Adipose tissue (tissue), 3 donors: ENCODE data around the gene ZNF727. TPM values are rescaled to one million over a fixed set of nuclear protein-coding genes. Genes with fewer than 3 reads are reported as not detected.
"Not testable (repeated sequence)": the region's sequence is repeated elsewhere in the genome, so short reads cannot be mapped to it uniquely, and the experiment has no call there.

Experiments
- H3K27ac ChIP-seq: one replicate; pipeline ENCODE4 v1.5.1; 2013; ENCODE audit warnings: low read depth, low read length
- WGBS, 3 donors: extraction: QIAGEN DNeasy Blood & Tissue Kit; methylation state at CpG; one replicate each; pipeline ENCODE4 v1.1.7; 2013; 5-methylcytosine and 5-hydroxymethylcytosine counted together
- polyA plus RNA-seq, 3 donors: library from polyadenylated mRNA; stranded (reverse); fragments of 200-250 nt; gene quantifications; one replicate each; pipeline ENCODE4 v1.2.3, GENCODE V29; 2013
- donor health status: healthy with polysubstance abuse.
- donor health status: Bipolar disorder and iron deficiency.
- donor health status: healthy.

The ZNF727 gene
- polyA plus RNA-seq, result 1 to 10 TPM in 1 of 3 donors, under 1 TPM in 2; 0.15 to 1.1 (median 0.70) TPM

- 3 to 8% (median 7%) methylated on average over 33 of the region's 33 CpGs for WGBS, 3 donors
- no peak within 1 kb of the TSS for H3K27ac ChIP-seq
Observed at GRCh38 chr7:64045301-64046040, at the start of gene ZNF727. Gene ZNF727, plus strand, starts transcription at chr7:64045434. Its CDS starts 188 bp downstream, at chr7:64045622.

- H3K27ac ChIP-seq, result no peak within 1 kb of the TSS
- 85 to 90% (median 89%) methylated on average over 10 of the region's 10 CpGs for WGBS, 3 donors
Observed at GRCh38 chr7:63998549-63998948, 46.7 kb upstream of the ZNF727 start, which contains the start of gene ZNF722. Gene ZNF722, plus strand, starts transcription at chr7:63998849. Its CDS starts 113 bp downstream, at chr7:63998962.

- 59 to 74% (median 73%) methylated on average over 2 of the region's 2 CpGs for WGBS, 3 donors
Observed at GRCh38 chr7:64015496-64015895, 29.7 kb upstream of the ZNF727 start.

GRCh38 chr7:64035388-64035787 is 9.8 kb upstream of the ZNF727 start:
- WGBS, 3 donors, result 63 to 80% (median 76%) methylated on average over 3 of the region's 3 CpGs
- no peak overlapping the region for H3K27ac ChIP-seq

More at GRCh38 chr7:64015496-64015895, 29.7 kb upstream of the ZNF727 start:
- not testable (repeated sequence) for H3K27ac ChIP-seq

- no peak overlapping the region for H3K27ac ChIP-seq
- 16 to 21% (median 20%) methylated on average over 21 of the region's 21 CpGs for WGBS, 3 donors
Observed at GRCh38 chr7:64037095-64037494, 8.1 kb upstream of the ZNF727 start.

- WGBS, 3 donors, result 11 to 29% (median 18%) methylated on average over 12 of the region's 12 CpGs
- H3K27ac ChIP-seq, result no peak overlapping the region
Observed at GRCh38 chr7:64046041-64046389, 781 bp downstream of the ZNF727 start.

GRCh38 chr7:64077837-64078698 is 32.8 kb downstream of the ZNF727 start:
- whole genome bisulfite sequencing, 3 donors, result 72 to 84% (median 80%) methylated on average over 3 of the region's 3 CpGs
- H3K27ac ChIP-seq, result not testable (repeated sequence)

GRCh38 chr7:64078699-64078994 is 33.4 kb downstream of the ZNF727 start:
- H3K27ac ChIP-seq, result no peak overlapping the region
- WGBS, 3 donors, result 85 to 96% (median 92%) methylated on average over 2 of the region's 2 CpGs

- 45 to 66% (median 51%) methylated on average over 3 of the region's 3 CpGs for WGBS, 3 donors
- no peak overlapping the region for H3K27ac ChIP-seq
Observed at GRCh38 chr7:64087501-64087900, 42.3 kb downstream of the ZNF727 start.

GRCh38 chr7:64088863-64089262 is 43.6 kb downstream of the ZNF727 start:
- 65 to 86% (median 81%) methylated on average over 5 of the region's 5 CpGs for WGBS, 3 donors
- not testable (repeated sequence) for H3K27ac ChIP-seq

Other genes with a start within 250 kb of the ZNF727 start
- gene ZNF722, start 46.6 kb upstream of the ZNF727 start, polyA plus RNA-seq, result not detected
- gene ZNF735, start 161.8 kb downstream of the ZNF727 start, polyA plus RNA-seq, result not detected
- not detected for gene ZNF679, start 183.0 kb downstream of the ZNF727 start, polyA plus RNA-seq